IMR-90 (cell line): ENCODE measurements around the gene FTO. TPM values are rescaled to one million over a fixed set of nuclear protein-coding genes. Genes with fewer than 3 reads are reported as not detected.

Experiments
- ATAC-seq: fragments of 200-7000 bp; cut with Tn5 transposase; 2 replicates; pipeline ENCODE4 v1.9.1; 2020; ENCODE audit warnings: low read depth, mild to moderate bottlenecking, moderate library complexity
- BruUV-seq: library from RNA; stranded (reverse); fragments of 400-500 nt; replicated peaks from 2 replicates; lab custom pipeline; 2021; lab: Mats Ljungman, UMichigan
- CTCF ChIA-PET: fragments of 300-600 bp; formaldehyde crosslinking; extraction: SDS; loops from one replicate; lab custom pipeline; 2021; ENCODE audit warnings: antibody characterized with exemption; lab: Yijun Ruan, JAX
- POLR2A ChIA-PET: fragments of 300-600 bp; sonication (Branson Sonifier 250); formaldehyde crosslinking; loops from one replicate; lab custom pipeline; 2022; ENCODE audit warnings: antibody characterized with exemption; ENCODE audit not compliant: unreplicated experiment; lab: Charles Lee
- DNase-seq: peaks from one replicate; pipeline ENCODE4 v3.0.0; 2013
- H2AFZ ChIP-seq: replicated peaks from 2 replicates; pipeline ENCODE3; 2013; ENCODE audit warnings: low read length, mild to moderate bottlenecking; ENCODE audit not compliant: poor library complexity
- H2AK5ac ChIP-seq: 2 replicates; pipeline ENCODE4 v1.6.1; 2013; ENCODE audit warnings: low read depth, low read length, inconsistent platforms
- H2AK9ac ChIP-seq: replicated peaks from 2 replicates; pipeline ENCODE3; 2013; ENCODE audit warnings: mild to moderate bottlenecking, low read depth, low read length, moderate library complexity; ENCODE audit not compliant: poor library complexity
- H2BK120ac ChIP-seq: 2 replicates; pipeline ENCODE4 v1.6.1; 2013; ENCODE audit warnings: low read depth, low read length, inconsistent platforms
- H2BK15ac ChIP-seq: 3 replicates; pipeline ENCODE4 v1.6.1; 2013; ENCODE audit warnings: low read depth, low read length, inconsistent platforms
- H2BK20ac ChIP-seq: 2 replicates; pipeline ENCODE4 v1.6.1; 2013; ENCODE audit warnings: low read depth, mild to moderate bottlenecking, inconsistent platforms, low read length, moderate library complexity
- H2BK5ac ChIP-seq: 2 replicates; pipeline ENCODE4 v1.6.1; 2013; ENCODE audit warnings: mild to moderate bottlenecking, low read depth, low read length, inconsistent platforms; ENCODE audit not compliant: poor library complexity, severe bottlenecking
- H3K14ac ChIP-seq: replicated peaks from 2 replicates; pipeline ENCODE4 v1.6.1; 2013; ENCODE audit warnings: low read depth, low read length, inconsistent platforms
- H3K18ac ChIP-seq: 2 replicates; pipeline ENCODE4 v1.6.1; 2013; ENCODE audit warnings: low read depth, low read length, control low read depth
- H3K23ac ChIP-seq: 2 replicates; pipeline ENCODE4 v1.6.1; 2013; ENCODE audit warnings: low read depth, low read length, inconsistent platforms
- H3K27ac ChIP-seq: 2 replicates; pipeline ENCODE4 v1.5.1; 2013; ENCODE audit warnings: mild to moderate bottlenecking, control low read depth, low read length; ENCODE audit not compliant: insufficient read depth
- H3K27me3 ChIP-seq: 2 replicates; pipeline ENCODE4 v1.6.1; 2013; ENCODE audit warnings: low read length; ENCODE audit not compliant: control insufficient read depth, insufficient read depth
- H3K36me3 ChIP-seq: 2 replicates; pipeline ENCODE4 v1.6.1; 2013; ENCODE audit warnings: low read length, mixed read lengths; ENCODE audit not compliant: control insufficient read depth, insufficient read depth
- H3K4ac ChIP-seq: 2 replicates; pipeline ENCODE4 v1.6.1; 2013; ENCODE audit warnings: low read depth, low read length, inconsistent platforms
- H3K4me1 ChIP-seq: 2 replicates; pipeline ENCODE4 v1.6.1; 2013; ENCODE audit warnings: low read length, mixed read lengths; ENCODE audit not compliant: control insufficient read depth, insufficient read depth
- H3K4me2 ChIP-seq: 2 replicates; pipeline ENCODE4 v1.6.1; 2013; ENCODE audit warnings: low read depth, mild to moderate bottlenecking, control low read depth, low read length, moderate library complexity
- H3K4me3 ChIP-seq: 2 replicates; pipeline ENCODE4 v1.5.1; 2013; ENCODE audit warnings: low read depth, mild to moderate bottlenecking, control low read depth, low read length, moderate library complexity; ENCODE audit not compliant: insufficient read depth
- H3K56ac ChIP-seq: 2 replicates; pipeline ENCODE4 v1.6.1; 2013; ENCODE audit warnings: low read length, inconsistent platforms; ENCODE audit not compliant: insufficient read depth; ENCODE audit errors: extremely low read depth
- H3K79me1 ChIP-seq, 2 experiments: 2 replicates each; pipeline ENCODE4 v1.6.1; 2013; ENCODE audit warnings: low read length in 2 of 2, inconsistent platforms in 1 of 2, low read depth in 1 of 2
- H3K9ac ChIP-seq: 2 replicates; pipeline ENCODE4 v1.6.1; 2013; ENCODE audit warnings: low read depth, low read length, control low read depth
- H3K9me1 ChIP-seq: 2 replicates; pipeline ENCODE4 v1.6.1; 2013; ENCODE audit warnings: low read length, inconsistent platforms; ENCODE audit not compliant: insufficient read depth
- H3K9me3 ChIP-seq: 2 replicates; pipeline ENCODE4 v1.6.1; 2013; ENCODE audit warnings: low read length; ENCODE audit not compliant: control insufficient read depth, insufficient read depth
- H4K20me1 ChIP-seq: 2 replicates; pipeline ENCODE4 v1.6.1; 2013; ENCODE audit warnings: low read length, inconsistent platforms; ENCODE audit not compliant: insufficient read depth
- H4K5ac ChIP-seq: 2 replicates; pipeline ENCODE4 v1.6.1; 2013; ENCODE audit warnings: mild to moderate bottlenecking, low read depth, low read length, control low read depth
- H4K8ac ChIP-seq, 2 experiments: 2 replicates each; pipeline ENCODE4 v1.6.1; 2013; ENCODE audit warnings: low read depth in 2 of 2, low read length in 2 of 2, control low read depth in 1 of 2, inconsistent platforms in 1 of 2
- H4K91ac ChIP-seq: 2 replicates; pipeline ENCODE4 v1.6.1; 2013; ENCODE audit warnings: low read depth, low read length, inconsistent platforms; ENCODE audit not compliant: insufficient read depth
- BHLHE40 ChIP-seq: fragments of 150-350 bp; IDR thresholded peaks from 2 replicates; pipeline ENCODE4 v1.6.1; 2016; ENCODE audit warnings: mild to moderate bottlenecking, low read depth, low read length
- CHD1 ChIP-seq: IDR thresholded peaks from 2 replicates; pipeline ENCODE4 v1.6.1; 2012; ENCODE audit warnings: low read depth, low read length, improper control_type of control experiment
- CTCF ChIP-seq: conservative IDR thresholded peaks from 2 replicates; pipeline ENCODE4 v1.5.1; 2012; ENCODE audit warnings: mild to moderate bottlenecking, low read depth, low read length, improper control_type of control experiment
- ELK1 ChIP-seq: fragments of 150-350 bp; IDR thresholded peaks from 2 replicates; pipeline ENCODE4 v1.6.1; 2016; ENCODE audit warnings: low read depth, mild to moderate bottlenecking, low read length, moderate library complexity, borderline replicate concordance
- FOS ChIP-seq: fragments of 150-350 bp; IDR thresholded peaks from 2 replicates; pipeline ENCODE4 v1.6.1; 2016; ENCODE audit warnings: low read depth, low read length
- MAZ ChIP-seq: IDR thresholded peaks from 2 replicates; pipeline ENCODE4 v1.6.1; 2012; ENCODE audit warnings: low read depth, mild to moderate bottlenecking, low read length, improper control_type of control experiment, moderate library complexity, borderline replicate concordance
- MXI1 ChIP-seq: IDR thresholded peaks from 2 replicates; pipeline ENCODE4 v1.6.1; 2012; ENCODE audit warnings: low read depth, mild to moderate bottlenecking, low read length, moderate library complexity, borderline replicate concordance
- NFE2L2 ChIP-seq: fragments of 150-350 bp; IDR thresholded peaks from 2 replicates; pipeline ENCODE4 v1.6.1; 2016; ENCODE audit warnings: low read depth, mild to moderate bottlenecking, low read length
- RAD21 ChIP-seq: IDR thresholded peaks from 2 replicates; pipeline ENCODE4 v1.6.1; 2012; ENCODE audit warnings: low read length, improper control_type of control experiment
- SMC3 ChIP-seq: fragments of 150-350 bp; IDR thresholded peaks from 2 replicates; pipeline ENCODE4 v1.6.1; 2016; ENCODE audit warnings: low read depth, mild to moderate bottlenecking, antibody characterized with exemption, low read length, moderate library complexity
- USF2 ChIP-seq: fragments of 150-350 bp; IDR thresholded peaks from 2 replicates; pipeline ENCODE4 v1.6.1; 2017; ENCODE audit warnings: mild to moderate bottlenecking, antibody characterized with exemption, low read length, low read depth
- WGBS, 2 experiments: methylation state at CpG; one replicate each; pipeline versions ENCODE4 v1.1.5 to v1.1.7; 2013; ENCODE audit warnings: missing lambda C conversion rate in 2 of 2; ENCODE audit not compliant: insufficient read length in 1 of 2; ENCODE audit errors: extremely low coverage in 2 of 2; 5-methylcytosine and 5-hydroxymethylcytosine counted together
- dilution Hi-C: fragments of 300-500 bp; cut with HindIII; formaldehyde crosslinking; loops from one replicate; pipeline ENCODE4 v1.14.3; 2018; ENCODE audit warnings: low sequenced_read_pairs; ENCODE audit not compliant: unreplicated experiment
- in situ Hi-C: fragments of 300-500 bp; cut with MboI; formaldehyde crosslinking; loops from 3 replicates; pipeline ENCODE4 v1.14.3; 2019; ENCODE audit warnings: low sequenced_read_pairs, inconsistent platforms, mixed read lengths
- intact Hi-C: fragments of 100-400 bp; cut with micrococcal nuclease; formaldehyde crosslinking; loops from 2 replicates; pipeline ENCODE4 v1.10.0; 2022
- polyA plus RNA-seq, 3 experiments: library from polyadenylated mRNA; depleted of rRNA; stranded (reverse); fragments of >200 nt; gene quantifications; 2 replicates each; pipeline ENCODE4 v1.2.3, GENCODE V29; 2012; ENCODE audit warnings: low replicate concordance in 1 of 3
- total RNA-seq: library from RNA; depleted of rRNA; stranded (reverse); fragments of >200 nt; gene quantifications from 2 replicates; pipeline ENCODE4 v1.2.3, GENCODE V29; 2012

Gene FTO
- total and polyA plus RNA-seq, 2 of the 4 experiments (the other 2 are of a cell fraction), result 70.3 to 132 TPM

GRCh38 chr16:54102888-54103866, 399.2 kb downstream of the FTO start:
- POLR2A ChIA-PET, result no interaction called here
- ATAC-seq (no peak), DNase-seq (no peak)
- Histone ChIP-seq H3K36me3 (no peaks in the 10 kb centered on the region), H3K9me1 (no peaks in the 10 kb centered on the region), H2AK9ac (no peak overlapping the region), H2BK20ac (no peak overlapping the region), H3K56ac (no peak overlapping the region), H3K18ac (no peak overlapping the region), H2BK120ac (no peak overlapping the region), H3K4me3 (no peak overlapping the region), H4K5ac (no peak overlapping the region), H3K9me3 (no peaks in the 10 kb centered on the region), H4K20me1 (no peaks in the 10 kb centered on the region; the same call in 1 of the 2 replicates), H3K79me1 (no peaks in the 10 kb centered on the region; a peak in 1 of 4 replicates), H3K9ac (no peak overlapping the region), H3K23ac (no peak overlapping the region), H4K91ac (no peak overlapping the region), H2AFZ (no peak overlapping the region), H2AK5ac (no peak overlapping the region), H2BK5ac (no peak overlapping the region), H3K4me2 (no peak overlapping the region), H3K14ac (no peak overlapping the region), H3K4me1 (no peaks in the 10 kb centered on the region), H2BK15ac (no peak overlapping the region), H3K27me3 (no peaks in the 10 kb centered on the region), H3K27ac (no peak overlapping the region), H4K8ac (no peak overlapping the region), H3K4ac (no peak overlapping the region)
- no TSS peak for BruUV-seq
- TF ChIP-seq MAZ (no peak), BHLHE40 (no peak), NFE2L2 (no peak), ELK1 (no peak), RAD21 (no peak), FOS (no peak), CHD1 (no peak), SMC3 (no peak), USF2 (no peak), MXI1 (no peak), CTCF (no peak)
- dilution Hi-C loops, result no loop called here
- CTCF ChIA-PET, result no interaction called here
- in situ Hi-C loops, result no loop called here
- intact Hi-C loops, result no loop called here
- 100% methylated on average over 1 of the region's 10 CpGs; no CpG with 5 or more reads in 1 of the 2 experiments for whole genome bisulfite sequencing, 2 experiments
